Suprapubic skin (tissue), 4 donors: ENCODE measurements around the gene CALB2.

Experiments
- POLR2A ChIP-seq, 2 donors: fragments of 450-650 bp; IDR thresholded peaks; one replicate each; pipeline ENCODE4 v1.6.1; 2017; ENCODE audit warnings: antibody characterized with exemption in 2 of 2, mild to moderate bottlenecking in 2 of 2, moderate library complexity in 2 of 2
- POLR2AphosphoS5 ChIP-seq, 3 donors: sonication (generic); formaldehyde crosslinking; IDR thresholded peaks; one replicate each; pipeline ENCODE4 v1.6.1; 2017; ENCODE audit warnings: antibody characterized with exemption in 3 of 3

DNA sequence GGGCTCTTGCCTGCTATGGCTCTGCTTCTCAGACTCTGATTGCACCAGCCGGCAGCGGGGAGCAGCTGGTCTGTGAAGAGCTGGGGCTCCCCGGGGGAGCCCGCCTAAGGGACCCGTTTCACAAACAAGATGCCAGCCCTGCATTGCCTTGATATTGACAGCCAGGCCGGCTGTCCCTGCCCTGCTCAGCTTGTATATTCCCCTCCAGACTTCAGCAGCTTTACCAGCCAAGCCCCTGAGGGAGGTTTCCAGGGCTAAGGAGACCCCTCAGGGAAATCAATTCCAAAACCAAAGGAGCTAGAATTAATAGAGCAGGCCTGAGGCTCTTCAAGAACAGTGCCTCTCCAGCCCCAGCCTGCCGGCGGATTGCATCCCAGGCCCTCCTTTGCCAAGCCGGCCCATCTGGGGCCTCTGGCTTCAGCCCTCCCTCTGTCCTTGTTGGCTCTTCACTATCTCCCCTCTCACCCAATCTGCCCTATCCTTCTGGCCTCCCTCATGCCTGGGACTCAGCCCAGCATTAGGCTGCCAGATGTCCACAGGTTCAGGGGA lies 5.7 kb downstream of the CALB2 start:
- TF ChIP-seq POLR2A (IDR thresholded peaks at IDR 0.05) (no peak), POLR2AphosphoS5 (IDR thresholded peaks at IDR 0.05) (no peak)
